ENCODE measurements around the gene PMPCB.

Gene PMPCB

GRCh38 chr7:103338864-103339263 lies 41.6 kb downstream of the PMPCB start:
- DNase-seq = no peak

GRCh38 chr7:103341466-103341865 lies 44.2 kb downstream of the PMPCB start:
- no peak for DNase-seq

DNA sequence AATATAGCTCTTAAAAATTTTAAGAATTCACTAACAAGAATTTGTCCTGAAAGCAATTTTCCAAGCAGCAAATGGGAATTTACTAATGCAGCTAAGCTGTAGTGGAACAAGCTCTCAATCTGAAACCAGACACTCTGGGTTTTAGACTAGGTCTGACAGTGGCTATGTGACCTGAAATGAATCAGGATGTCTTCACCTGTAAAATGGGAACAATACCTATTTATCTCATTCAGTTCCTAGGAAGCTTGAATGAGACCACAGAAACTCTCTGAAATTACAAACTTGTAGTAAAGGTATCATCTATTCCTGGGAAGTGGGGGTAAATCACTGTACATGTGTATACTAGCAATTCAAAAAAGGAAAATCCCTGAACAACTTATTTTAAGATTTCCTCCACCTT lies 46.1 kb downstream of the PMPCB start:
- no peak for DNase-seq

- peak; percentile 41 for DNase-seq
These were observed 46.7 kb downstream of the PMPCB start for GRCh38 chr7:103343758-103344452.

DNA sequence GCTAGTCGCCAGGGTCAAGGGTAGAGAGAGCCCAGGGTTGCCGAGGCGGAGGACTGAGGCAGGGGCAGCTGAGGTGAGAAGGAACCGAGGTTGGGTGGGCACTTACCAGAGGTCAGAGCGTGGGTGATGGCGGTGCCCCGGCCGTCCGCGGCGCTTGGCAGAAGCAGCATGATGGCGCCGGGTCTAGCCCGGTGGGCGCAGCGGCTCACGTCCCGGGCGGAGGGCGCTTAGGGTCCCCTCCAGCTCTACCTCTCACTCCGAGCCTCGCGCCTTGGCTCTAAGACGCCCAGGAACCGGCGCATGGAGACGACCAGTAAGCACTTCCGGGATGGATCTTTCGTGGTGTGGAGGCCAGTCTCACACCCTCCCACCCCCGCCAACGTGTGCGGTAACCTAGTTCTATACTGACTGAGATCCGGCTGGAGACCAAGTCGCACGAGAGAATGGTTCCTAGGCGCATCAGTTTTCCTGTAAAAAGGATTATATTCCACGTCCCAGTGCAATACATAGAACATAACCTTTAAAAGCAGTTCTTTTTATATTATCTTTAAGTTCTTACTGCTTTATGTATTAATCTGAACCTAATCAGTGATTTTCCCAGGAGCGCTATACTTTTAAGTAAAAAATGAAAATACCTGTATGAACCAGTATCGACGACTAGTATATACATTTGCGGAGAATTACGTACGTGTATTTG lies 47.4 kb downstream of the PMPCB start, which contains the start of gene DNAJC2:
Gene DNAJC2 (minus strand): TSS at position 315 of the 697 bp plus-strand sequence. CDS start 145 bp downstream, at position 170.
- DNase-seq = peak; percentile 88

DNA sequence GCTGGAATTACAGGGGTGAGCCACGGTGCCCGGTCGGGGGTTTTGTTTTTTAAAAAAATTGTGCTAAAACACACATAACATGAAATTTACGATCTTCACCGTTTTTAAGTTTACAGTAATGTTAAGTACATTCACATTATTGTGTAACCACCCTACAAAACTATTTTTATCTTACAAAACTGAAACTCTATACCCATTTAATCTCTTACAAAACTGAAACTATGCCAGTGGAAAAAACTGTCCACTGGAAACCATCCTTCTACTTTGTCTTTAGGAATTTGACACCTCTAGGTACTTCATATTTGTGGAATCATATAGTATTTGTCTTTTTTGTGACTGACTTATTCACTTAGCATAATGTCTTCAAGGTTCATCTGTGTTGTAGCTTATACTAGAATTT lies 49.2 kb downstream of the PMPCB start:
- no peak for DNase-seq

DNA sequence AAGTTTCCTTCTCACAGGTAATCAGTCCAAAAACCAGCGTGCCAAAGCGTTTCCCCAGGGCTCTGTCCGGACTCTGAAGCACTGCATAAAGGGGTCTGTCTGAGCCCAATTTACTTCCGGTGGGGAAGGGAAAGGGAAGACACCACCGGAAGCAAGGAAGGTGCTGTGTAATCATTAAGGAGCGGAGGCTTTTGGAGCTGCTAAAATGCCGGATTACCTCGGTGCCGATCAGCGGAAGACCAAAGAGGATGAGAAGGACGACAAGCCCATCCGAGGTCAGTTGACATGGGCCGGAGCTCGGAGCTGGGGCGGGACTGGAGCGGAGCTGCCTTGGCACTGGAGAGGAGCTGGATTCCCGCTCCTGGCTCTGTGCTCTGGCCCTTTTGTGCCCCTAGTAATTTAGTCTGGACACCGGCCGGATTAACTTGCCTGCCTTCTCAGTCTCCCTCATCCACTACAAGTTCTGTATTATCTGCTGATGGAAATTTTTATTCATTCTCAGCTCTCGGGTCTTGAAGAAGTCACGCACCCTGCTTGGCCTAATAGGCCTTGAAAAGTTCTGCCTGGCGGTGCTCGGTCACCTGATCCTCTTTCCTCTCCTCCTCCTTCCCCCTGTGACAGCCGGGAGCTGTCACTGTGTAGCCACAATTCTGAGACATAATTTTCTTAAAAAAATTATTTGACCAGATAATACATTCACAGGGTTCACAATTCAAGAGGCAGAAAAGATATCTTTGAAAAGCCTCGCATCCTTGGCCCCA lies 50.5 kb downstream of the PMPCB start, which contains the start of gene PSMC2:
Gene PSMC2 (plus strand): TSS at position 137 of the 761 bp plus-strand sequence. CDS start 69 bp downstream, at position 206.
- peak; percentile 90 for DNase-seq

- DNase-seq = peak; percentile 12
These were observed 51.2 kb downstream of the PMPCB start for GRCh38 chr7:103348452-103348851.

DNA sequence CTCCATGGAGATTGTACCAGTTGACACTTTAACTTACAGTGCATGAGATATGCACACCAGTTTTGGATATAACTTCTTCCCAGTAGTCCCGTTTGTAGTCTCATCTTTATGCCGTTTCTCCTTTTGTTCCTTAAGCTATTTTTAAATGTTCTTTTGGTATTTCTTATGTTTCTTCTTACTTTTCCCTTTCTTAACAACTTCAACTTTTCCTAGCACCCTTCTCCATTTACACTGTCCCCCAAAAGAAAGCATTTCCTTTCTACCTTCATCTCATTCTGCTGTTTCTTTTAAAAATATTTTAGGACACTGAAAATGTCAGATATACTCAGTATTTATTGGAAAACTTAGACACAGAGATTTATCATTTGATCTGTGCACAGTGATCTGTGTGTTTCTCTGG lies 51.7 kb downstream of the PMPCB start:
- no peak for DNase-seq

GRCh38 chr7:103349805-103350204 lies 52.6 kb downstream of the PMPCB start:
- DNase-seq = peak; percentile 9

Measured in OCI-M1 (cell line).